GM18526 (cell line): Measurements from ENCODE around the gene GAB2.

Experiments
- POLR2A ChIP-seq: IDR thresholded peaks from 3 replicates; pipeline ENCODE4 v1.6.1; 2011; ENCODE audit not compliant: insufficient read length; ENCODE audit errors: extremely low read depth

GAB2 gene

GRCh38 chr11:78417175-78417887 is at the start of gene GAB2:
TSS of gene GAB2 (minus strand) at chr11:78417820. CDS start at chr11:78417720, 100 bp downstream.
- TF ChIP-seq POLR2A = no peak

GRCh38 chr11:78467370-78467769 is 49.8 kb upstream of the GAB2 start:
- no peak for TF ChIP-seq POLR2A

GRCh38 chr11:78465169-78465942 is 47.7 kb upstream of the GAB2 start:
- TF ChIP-seq POLR2A = no peak

- no peak for TF ChIP-seq POLR2A
These were observed 42.9 kb upstream of the GAB2 start for GRCh38 chr11:78460471-78460870.

GRCh38 chr11:78459738-78460137 is 42.1 kb upstream of the GAB2 start:
- no peak for TF ChIP-seq POLR2A

- TF ChIP-seq POLR2A = no peak
These were observed 39.8 kb upstream of the GAB2 start for GRCh38 chr11:78457448-78457847.

GRCh38 chr11:78453140-78453935 is 35.7 kb upstream of the GAB2 start:
- no peak for TF ChIP-seq POLR2A

GRCh38 chr11:78451371-78452150 is 33.9 kb upstream of the GAB2 start:
- no peak for TF ChIP-seq POLR2A

GRCh38 chr11:78450866-78451265 is 33.2 kb upstream of the GAB2 start:
- no peak for TF ChIP-seq POLR2A

- TF ChIP-seq POLR2A = no peak
These were observed 32.2 kb upstream of the GAB2 start for GRCh38 chr11:78449866-78450265.

- no peak for TF ChIP-seq POLR2A
These were observed 28.6 kb upstream of the GAB2 start for GRCh38 chr11:78446210-78446609.

GRCh38 chr11:78444726-78445125 is 27.1 kb upstream of the GAB2 start:
- no peak for TF ChIP-seq POLR2A

GRCh38 chr11:78441956-78442355 is 24.3 kb upstream of the GAB2 start:
- no peak for TF ChIP-seq POLR2A

- no peak for TF ChIP-seq POLR2A
These were observed 20.8 kb upstream of the GAB2 start for GRCh38 chr11:78438298-78438975.
